Nucleus accumbens (tissue), 56 donors: Measurements from ENCODE around the gene AOPEP.
"Not testable (repeated sequence)": the region's sequence is repeated elsewhere in the genome, so short reads cannot be mapped to it uniquely, and the experiment has no call there.

ENCODE experiments used
- DNase-seq, 56 donors: peaks; one replicate each; lab custom pipeline; 2025; lab: John Stamatoyannopoulos, UW

AOPEP gene

GRCh38 chr9:94923326-94924089 lies 197.0 kb downstream of the AOPEP start:
- DNase-seq: no peak

DNA sequence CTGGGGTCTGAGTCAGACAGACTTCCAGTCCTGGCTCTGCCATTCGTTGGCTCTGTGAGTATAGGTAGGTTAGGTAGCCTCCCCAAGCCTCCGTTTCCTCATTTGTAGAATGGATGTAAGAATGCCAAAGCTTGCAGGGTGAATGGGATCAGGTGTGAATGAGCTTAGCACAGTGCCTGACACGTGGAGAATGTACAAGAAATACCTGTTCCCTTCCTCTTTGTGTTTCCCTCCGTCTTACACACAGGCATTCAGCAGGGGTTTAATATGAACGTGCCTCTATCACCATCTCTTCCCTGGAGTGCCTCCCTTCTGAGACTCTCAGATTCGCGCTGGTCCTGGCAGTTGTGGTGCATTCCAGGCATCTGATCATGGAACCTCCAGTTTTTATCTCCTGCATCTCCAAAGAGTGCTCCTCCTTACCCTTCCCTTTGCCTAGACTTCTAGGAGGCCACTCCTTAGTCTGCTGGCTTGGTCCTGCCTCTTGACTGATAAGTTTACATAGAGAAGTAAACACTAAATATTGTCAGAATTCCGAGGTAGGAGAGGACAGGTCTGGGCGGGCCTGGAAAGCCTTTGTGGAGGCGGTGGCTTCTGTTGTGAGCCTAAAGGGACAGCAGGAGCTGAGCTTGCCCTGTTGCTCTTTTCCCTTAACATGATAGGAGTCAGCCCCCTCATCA lies 199.4 kb downstream of the AOPEP start:
- no peak for DNase-seq

DNA sequence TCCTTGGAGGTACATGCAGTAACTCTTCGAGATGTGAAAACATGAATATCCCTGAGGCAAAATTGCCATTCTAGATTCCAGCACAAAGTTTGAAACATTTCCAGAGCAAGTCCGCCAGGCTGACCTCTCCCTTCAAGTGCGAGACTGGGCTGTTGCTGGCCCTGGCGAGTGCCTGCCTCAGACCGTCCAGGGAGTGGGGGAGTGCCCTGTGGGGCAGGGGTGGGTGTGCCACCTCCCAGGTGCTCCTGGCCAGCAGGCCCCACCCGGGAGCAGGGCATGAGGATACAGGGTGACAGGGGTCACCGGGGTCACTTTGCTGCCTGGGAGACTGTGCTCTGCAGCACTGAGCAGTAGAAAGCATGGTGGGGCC lies 199.9 kb downstream of the AOPEP start:
- DNase-seq: no peak

DNA sequence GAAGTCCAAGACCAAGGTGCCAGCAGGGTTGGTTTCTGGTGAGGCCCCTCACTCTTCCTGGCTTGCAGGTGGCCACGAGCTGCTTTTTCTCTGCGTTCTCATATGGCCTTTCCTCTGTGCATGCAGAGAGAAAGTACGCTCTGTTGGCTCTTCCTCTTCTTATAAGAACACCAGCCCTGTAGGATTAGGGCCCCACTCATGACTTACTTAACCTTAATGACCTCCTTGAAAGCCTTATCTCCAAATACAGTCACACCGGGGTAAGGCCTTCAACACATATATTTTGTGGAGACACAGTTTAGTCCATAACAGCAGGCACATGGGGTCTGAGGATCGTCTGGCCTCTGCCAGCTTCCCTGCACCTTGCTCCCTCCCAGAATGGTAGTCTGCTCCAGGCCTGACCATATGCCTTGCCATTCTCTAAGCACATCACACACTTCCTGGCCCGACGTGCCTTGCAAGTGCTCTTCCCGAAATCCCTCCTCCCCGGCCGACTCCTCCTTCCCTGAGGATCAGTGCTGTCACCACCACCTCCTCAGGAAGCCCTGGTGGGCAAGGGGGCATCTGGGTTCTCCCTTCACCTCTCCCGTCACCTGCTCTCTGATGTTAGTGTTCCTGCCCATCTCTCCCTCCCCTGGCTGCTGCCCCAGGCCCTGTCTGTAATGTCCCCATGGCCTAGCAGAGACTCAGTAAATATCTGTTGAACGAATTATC lies 200.7 kb downstream of the AOPEP start:
- DNase-seq: no peak

GRCh38 chr9:94927762-94928670 lies 201.5 kb downstream of the AOPEP start:
- no peak for DNase-seq

DNA sequence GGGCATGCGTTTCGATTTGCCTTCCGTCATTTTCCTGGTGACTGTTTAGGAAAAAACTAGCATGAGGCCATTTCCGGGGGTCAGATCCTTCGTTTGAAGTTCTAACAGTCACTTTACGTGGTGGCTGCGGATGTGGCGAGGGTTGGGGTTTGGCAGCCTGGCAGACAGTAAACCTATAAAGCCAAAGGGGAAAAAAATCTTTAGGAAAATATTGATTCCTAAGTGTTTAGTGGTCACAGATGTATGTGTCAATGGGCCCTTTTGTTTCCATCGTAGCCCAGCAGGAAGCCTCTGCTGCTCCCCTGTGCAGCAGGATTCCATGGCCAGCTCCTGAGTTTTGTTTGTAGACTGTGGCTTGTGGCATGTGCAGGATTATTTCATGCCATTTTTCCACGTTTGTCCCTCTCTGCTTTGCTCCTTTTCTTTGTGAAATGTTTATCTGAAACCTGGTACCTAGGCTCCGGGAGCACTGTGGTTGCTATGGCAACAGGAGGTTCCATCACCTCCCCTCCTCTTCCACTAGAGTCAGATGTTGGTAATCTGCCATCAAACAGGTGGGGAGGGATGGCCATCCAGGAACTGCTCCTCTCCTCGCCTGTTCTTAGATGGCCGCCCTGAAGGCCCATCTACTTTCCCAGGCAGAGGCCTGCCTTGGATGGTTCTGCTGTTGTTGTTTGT lies 202.3 kb downstream of the AOPEP start:
- DNase-seq: peak in 3 of 56 donors; percentile 10 to 30 (median 16)

DNA sequence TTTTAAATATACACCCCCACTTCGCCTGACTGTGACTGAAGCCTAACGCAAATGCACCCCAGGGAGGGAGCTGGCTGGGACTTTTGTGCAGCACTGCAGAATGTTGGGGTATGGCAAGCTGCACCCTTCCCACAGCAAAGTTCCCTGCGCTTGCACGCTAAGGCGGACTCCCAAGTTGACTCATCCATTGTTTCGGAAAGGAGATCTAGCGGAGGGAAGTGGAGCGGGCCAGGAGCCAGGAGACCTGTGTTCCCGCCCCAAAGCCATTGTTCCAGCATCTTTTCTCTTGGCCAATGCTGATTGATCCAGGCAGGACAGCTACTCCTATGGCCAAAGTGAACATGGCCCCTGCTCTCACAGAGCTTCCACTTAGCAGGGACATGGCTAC lies 202.9 kb downstream of the AOPEP start:
- no peak for DNase-seq

DNA sequence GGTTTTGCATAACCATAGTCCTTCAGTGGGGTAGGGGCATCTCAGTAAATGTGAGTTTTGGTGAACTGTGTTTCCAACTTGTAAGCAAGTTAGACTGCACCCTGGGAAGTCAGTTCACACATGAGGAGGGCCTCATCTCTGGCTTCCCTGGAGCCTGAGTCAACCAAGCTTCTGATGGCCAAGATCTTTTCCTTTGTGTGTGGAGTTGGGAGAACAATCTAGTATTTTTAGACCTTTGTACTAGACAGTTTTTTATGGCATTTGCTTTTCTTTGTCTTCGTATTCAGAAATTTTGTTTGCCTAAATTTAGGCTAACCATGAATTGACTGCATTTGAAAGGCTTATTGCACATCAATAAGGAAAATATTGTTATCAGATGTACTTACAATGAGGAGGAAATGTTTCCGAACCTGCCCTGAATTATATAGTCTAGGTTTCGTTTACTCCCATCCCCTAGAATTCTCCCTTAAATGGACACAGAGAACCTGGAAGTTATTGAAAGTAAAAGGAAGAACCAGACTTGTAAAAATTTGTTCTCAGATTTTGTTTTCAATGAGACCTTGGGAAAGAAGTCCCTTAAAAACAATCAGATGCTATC lies 204.6 kb downstream of the AOPEP start:
- no peak for DNase-seq

DNA sequence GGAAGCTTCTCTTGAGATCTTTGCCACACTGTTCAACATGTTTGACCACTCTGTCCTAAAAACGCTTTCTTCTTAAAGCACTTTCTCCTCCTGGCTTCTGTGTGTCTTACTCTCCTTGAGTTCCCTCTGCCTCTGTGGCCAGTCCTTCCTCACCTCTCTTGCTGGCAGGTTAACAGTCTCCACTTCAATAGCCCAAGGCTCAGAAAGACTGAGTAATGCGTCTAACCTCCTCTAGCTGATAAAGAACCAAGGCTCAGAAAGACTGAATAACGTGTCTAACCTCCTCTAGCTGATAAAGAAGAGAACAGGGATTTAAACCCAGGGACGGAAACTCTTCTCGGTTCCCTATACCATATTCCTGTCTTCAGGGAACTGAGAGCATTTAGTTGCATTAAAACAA lies 205.2 kb downstream of the AOPEP start:
- DNase-seq: no peak

DNA sequence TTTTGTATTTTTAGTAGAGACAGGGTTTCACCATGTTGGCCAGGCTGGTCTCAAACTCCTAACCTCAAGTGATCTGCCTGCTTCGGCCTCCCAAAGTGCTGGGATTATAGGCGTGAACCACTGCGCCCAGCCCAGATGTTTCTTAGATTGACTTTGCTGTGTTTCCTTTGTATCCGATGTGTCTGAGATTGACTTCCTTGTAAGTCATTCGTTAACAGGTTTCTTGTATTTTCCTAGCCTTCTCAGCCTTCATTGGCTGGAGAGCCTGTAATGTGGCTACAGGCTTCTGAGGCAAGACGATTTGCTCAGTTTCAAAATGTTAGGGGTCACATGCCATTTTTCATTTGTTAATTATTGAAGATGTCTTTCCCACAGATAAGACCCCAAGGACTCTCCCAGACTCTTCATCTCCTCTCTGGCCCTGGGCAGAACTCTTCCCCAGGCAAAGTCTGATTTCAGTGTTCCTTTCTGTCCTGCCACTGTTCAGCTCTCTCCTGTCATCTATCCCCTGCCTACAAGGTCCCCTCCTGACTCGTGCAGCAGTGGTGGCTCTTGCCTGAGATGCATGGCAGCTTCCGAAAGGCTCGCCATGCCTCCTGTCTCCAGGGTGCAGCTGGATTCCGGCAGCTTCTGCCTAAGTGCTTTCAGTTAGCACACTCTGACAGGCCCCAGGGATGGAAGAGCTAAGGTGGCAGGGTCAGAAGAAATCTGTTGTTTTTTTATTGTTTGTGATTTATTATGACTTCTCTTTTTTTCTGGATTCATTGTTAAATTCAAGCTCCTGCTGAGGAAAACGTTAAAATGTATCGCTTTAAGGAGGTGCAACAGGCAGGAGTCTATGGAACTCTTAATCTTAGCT lies 206.4 kb downstream of the AOPEP start:
- DNase-seq: no peak

DNA sequence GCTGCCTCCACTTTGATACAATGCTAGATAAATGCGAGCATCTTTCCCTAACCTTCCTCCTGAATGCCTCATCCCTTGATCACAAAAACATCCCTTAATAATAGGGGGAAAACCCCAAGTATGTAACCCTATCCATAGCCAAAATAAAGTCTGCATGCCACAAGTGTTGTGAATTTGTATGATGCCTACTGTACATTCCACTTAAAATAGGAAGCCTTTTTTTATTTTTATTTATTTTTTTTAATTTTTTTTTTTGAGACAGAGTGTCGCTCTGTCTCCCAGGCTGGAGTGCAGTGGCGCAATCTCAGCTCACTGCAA lies 207.0 kb downstream of the AOPEP start:
- DNase-seq: no peak

DNA sequence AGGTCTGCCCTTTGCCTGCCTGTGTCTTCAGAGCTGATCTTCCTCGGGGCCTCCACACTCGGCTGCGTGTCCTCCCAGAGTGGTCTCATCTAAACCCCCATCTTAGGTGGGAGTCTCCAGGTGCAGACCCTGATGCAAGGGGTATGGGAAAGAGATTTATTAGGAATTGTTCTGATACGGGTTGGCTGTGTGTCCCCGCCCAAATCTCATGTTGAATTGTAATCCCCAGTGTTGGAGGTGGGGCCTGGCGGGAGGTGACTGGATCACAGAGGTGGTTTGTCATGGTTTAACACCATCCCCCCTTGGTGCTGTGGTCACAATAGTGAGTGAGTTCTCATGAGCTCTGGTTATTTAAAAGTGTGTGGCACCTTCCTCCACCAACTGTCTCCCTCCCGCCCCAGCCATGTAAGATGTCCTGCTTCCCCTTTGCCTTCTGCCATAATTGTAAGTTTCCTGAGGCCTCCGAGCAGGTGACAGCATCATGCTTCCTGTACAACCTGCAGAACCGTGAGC lies 208.4 kb downstream of the AOPEP start:
- no peak for DNase-seq

DNA sequence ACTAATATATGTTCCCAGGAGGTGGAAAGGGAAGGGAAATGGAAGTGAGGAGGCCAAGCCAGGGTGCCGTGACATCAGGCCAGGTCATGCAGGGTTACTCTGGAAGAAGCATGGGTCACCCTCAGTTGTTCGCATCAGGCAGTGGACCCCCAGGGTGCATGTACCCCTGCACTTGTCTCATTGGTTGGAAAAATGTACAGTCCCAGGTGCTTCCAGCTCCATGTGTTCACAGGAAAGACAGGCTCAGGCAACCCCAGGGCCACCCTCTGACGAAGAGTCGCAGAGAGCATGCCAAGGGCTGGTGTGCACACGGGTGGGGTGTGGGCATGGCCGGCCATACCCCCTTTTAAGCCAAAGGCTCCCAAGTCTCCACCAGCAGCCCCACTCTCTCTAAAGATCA lies 208.9 kb downstream of the AOPEP start:
- DNase-seq: no peak

DNA sequence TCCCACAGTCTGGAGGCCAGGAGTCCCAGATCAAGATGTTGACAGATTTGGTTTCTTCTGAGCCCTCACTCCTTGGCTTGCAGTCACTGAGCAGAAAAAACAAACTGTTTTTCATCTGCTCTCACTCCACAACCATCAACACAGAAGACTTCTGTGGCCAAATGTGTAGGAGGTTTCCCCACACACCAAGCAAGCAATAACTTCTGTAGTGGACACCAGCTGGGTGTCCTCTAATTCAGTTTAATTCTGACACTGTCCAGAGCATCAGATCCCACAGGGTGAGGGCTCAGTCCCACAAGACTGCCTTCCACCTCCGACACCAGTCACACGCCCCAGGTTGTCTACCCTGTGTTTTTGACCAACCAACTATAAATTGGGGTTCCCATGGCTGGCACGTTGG lies 209.9 kb downstream of the AOPEP start:
- no peak for DNase-seq

- no peak for DNase-seq
Observed at GRCh38 chr9:94937214-94937903, 210.9 kb downstream of the AOPEP start.

DNA sequence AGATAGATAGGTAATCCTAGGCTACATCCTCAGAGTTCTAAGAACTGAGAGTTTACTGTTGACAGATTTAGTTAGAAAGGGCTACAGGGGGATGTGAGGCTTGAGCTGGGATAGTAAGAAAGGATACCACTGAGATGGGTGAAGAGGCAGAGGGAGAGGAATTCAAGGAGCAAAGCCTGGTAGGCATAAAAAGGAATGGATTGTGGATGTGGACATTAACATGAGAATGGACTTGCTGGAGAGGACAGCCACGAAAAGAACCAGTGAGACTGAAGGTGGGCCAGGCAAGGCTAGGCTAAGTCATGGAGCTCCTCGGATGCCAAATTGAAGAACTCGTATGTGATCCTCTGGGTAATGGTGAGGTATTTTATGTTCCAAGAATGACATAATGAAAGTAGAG lies 211.9 kb downstream of the AOPEP start:
- DNase-seq: no peak

DNA sequence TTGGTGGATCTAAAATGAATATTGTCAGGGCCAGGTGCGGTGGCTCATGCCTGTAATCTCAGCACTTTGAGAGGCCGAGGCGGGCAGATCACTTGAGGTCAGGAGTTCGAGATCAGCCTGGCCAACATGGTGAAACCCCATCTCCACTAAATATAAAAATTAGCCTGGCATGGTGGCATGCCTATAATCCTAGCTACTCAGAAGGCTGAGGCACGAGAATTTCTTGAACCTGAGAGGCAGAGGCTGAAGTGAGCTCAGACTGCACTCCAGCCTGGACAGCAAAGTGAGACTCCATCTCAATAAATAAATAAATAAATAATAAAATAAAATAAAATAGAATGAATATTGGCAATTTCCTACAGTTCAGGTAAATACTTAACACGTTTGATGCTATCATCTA lies 213.8 kb downstream of the AOPEP start:
- not testable (repeated sequence) for DNase-seq
